ENCODE data around the gene VWA5B1.

VWA5B1 gene

DNA sequence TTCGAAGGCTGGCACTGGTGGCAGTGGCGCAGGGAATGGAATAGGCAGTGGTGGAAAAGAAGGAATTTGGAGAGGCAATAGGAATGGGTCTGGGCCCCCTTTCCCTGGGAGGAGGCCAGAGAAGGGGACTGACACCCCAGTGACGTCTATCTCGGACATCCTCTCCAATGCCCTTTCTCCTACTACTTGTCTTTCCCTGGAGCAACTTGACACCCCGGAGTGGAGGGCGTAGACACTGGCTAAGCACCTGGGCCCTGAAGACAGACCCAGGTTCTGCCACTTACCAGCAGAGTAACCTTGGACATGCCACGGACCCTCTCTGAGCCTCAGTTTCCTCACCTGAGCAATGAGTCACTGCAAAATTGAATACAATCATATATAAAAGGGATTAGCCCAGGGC, 108.5 kb downstream of the VWA5B1 start:
- no peak for DNase-seq

DNA sequence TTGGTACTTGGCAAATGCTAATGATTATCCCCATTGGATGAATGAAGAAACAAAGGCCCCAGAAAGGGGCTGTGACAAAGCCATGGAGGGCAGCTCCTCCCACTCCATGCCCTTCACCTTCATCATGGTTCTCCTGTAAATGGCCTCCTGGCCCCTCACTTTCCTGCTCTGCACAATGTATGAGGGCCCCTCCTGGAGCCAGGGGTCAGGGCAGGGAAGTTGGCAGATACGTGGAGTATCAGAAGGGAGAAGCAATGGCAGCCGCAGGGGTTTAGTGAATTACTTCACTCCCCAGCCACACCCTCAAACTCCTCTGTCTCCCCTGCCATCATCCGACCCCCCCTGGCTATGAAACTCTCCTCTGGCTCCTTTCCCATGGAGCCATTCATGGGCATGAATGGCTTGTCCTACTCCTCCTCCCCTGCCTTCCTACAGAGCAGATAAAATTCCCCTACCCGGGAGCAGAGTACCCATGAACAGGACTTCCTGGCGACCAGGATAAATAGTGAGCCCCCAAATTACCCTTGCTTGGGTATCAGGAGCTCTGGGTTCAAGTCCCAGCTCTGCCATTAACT, 109.0 kb downstream of the VWA5B1 start:
- DNase-seq: no peak

DNA sequence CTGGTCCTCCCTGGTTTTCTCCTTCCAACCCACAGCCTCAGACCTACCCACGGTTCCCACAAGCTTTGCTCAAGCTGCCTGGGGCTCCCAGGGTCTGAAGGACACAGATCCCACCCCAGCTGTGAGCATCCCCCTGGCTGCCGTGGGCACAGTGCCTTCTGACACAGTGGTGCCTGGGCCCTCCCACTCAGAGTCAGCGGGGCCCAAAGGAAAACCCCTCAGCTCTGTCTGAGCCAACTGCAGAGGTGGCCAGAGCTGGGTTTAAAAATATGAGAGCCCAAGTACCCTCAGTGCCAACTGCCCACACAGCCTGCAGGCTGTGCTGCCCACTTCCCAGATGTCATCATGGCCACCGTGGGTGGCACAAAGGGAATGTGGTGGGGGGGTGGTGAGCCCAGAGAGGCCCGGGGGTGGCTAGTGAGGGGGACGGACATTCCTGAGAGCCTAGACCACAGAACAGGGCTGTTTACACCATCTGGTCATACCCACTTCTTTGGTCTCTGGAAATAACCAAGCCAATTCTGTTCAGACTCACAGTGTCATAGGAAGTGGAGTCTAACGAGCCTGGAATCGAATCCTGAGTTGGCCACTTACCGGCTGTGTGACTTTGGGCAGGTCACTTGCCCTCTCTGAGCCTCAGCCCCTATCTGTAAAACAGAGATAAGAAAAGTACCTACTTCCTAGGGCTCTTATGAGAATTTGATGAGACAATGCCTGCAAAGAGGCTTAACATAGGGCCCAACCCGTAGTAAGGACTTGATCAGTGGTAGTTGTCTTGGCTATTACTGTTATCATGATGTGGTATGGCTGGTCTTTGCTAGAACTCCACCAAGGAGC, 109.9 kb downstream of the VWA5B1 start:
- DNase-seq: no peak

DNA sequence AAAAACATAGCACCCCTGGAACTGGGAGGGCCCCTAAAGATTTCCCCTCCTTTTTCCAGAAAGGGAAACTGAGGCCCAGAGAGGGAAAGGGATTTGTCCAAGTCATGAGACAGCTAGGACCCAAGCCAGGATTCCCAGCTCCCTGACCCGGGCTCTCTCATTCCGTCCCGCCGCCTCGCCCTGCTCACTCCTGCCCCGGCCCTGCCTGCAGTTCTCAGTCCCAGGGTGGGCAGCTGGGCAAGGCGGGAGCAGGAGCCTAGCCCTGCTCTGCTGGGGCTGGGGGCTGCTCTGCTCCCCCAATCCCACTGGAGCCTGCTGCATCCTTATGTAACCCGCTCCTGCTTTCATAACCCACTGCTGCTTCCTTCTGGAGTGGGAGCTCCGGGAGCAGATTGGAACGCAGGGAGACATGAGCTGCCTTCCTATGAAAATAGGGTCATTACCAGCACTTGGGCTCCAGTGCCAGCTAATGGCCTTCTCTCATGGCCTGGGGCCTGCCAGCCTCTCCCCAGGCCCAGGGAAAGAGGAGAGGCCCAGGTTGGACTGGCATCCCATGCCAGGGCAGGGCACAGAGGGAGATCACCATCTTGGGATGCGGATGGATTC, 110.8 kb downstream of the VWA5B1 start:
- DNase-seq: no peak

DNA sequence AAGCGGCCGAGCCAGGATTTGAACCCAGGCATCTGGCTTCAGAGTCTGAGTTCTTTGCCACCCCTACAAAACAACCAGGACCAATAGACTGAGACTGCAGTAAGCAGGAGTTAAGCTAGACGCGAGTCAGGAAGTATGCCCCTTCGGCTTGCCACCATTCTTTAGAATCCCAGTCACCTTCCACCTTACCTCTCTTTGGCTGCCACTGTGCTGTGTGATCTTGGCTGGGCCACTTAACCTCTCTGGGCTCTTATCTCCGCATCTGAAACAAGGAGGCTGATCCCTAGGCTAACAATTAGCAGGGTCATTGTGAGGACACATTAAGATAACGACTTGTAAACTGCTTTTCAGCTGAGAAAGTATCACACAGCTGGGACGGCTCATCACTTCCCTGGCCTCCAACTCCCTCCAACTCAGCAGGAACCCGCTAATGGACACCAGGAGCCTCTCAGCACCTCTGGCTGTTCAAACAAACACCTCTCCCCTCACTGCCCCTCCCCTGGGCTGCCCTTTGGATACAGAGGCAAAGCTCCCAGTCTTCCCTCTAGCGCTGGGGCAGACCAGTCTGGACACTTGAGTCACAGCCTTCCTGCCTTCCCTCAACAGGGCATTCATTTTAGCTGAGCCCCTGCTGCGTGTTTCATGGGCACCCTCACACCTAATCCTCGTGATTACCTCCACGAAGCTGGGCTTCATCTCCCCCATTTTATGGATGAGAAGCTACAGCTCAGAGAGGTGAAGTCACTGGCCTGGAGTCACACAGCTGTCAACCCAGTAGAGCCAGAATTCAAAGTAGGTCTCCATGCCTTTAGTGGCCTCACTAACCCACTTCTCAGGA, 112.1 kb downstream of the VWA5B1 start:
- DNase-seq: no peak

DNA sequence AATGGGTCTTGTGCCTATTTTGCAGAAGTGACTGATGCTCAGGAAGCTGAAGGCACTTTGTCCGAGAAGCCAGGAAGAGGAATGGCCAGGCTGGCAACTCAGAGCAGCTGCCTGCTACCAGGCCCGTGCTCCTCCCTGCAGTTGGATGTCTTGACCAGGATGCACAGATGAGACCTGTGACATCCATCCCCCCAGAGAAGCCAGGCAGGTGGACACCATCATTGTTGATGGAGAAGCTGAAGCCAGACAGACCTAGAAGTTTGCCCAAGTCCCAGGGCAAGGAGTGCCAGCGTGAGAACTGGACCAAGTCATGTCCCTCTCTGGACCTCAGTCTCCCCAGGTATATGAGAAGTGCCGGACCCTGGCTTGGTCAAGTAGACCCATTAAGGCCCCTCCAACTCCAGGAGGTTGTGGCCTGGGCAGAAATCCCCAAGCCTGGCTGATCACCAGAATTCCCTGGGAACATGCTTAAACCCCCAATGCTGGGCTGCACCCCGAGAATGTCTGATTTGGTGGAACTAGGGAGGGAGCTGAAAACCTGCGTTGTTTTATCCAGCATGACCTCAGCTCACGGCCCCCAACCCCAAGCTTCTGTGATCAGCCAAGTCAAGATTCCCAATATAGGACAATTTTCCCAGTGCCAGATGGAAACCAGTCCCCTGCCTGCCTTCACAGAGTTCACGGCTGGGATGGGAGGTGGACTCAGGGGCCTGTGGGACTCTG, 112.9 kb downstream of the VWA5B1 start:
- DNase-seq: no peak

DNA sequence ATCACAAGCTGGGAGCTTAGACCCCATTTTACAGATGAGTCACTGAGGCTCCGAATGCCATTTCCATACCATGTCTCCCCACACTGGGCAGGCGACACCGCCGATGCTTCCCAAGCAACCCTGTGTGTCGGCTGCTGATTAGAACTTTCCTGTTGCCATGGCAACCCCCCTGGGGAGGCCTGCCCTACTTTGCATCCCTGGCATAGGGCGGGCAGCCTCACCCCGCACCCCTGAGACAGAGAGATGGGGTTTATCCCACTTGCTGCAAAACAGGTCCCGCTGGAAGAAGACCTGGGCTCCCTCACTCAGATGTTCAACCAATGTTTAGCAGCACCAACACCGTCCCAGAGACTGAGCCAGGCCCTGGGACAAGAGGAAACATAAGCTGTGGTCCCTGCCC, 113.8 kb downstream of the VWA5B1 start:
- no peak for DNase-seq

Measured in SHP77 treated with DMSO at 0.1 percent for 48 hours (cell line).